GM10248 (cell line): Measurements from ENCODE around the gene TATDN2.

Source experiments
- CTCF ChIA-PET: fragments of 300-600 bp; sonication (Branson Sonifier 250); formaldehyde crosslinking; extraction: SDS; loops from one replicate; lab custom pipeline; 2021; ENCODE audit warnings: antibody characterized with exemption; lab: Yijun Ruan, JAX
- POLR2A ChIA-PET: fragments of 350-650 bp; sonication (Branson Sonifier 250); formaldehyde crosslinking; extraction: SDS; loops from one replicate; lab custom pipeline; 2020; ENCODE audit warnings: antibody characterized with exemption; lab: Yijun Ruan, JAX
- DNase-seq: peaks from one replicate; pipeline ENCODE4 v3.0.0; 2012; ENCODE audit errors: extremely low spot score
- TF ChIP-seq, protein P1 (sequence below): IDR thresholded peaks from 2 replicates; pipeline ENCODE4 v1.5.1; 2012; ENCODE audit warnings: mild to moderate bottlenecking, low read depth; ENCODE audit errors: extremely low read depth, missing control alignments, control extremely low read depth

TATDN2 gene

DNA sequence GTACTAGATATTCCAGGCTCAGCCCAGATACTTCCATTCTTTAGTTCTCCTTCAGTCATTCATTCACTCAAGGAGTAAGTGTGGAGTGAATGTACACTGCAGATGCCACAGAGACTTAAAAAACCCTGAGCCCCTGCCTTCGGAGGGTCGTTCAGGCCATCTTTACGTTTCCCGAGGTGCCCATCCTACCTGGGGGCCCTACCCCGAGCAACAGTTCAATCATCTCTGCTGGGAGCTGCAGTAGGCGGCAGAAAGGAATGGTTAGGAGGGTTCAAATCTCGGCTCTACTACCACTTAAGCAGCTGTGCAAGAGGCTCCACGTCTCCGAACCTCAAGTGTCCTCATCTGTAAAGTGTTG, 72.0 kb downstream of the TATDN2 start:
- DNase-seq, result no peak
- TF ChIP-seq, protein P1, sequence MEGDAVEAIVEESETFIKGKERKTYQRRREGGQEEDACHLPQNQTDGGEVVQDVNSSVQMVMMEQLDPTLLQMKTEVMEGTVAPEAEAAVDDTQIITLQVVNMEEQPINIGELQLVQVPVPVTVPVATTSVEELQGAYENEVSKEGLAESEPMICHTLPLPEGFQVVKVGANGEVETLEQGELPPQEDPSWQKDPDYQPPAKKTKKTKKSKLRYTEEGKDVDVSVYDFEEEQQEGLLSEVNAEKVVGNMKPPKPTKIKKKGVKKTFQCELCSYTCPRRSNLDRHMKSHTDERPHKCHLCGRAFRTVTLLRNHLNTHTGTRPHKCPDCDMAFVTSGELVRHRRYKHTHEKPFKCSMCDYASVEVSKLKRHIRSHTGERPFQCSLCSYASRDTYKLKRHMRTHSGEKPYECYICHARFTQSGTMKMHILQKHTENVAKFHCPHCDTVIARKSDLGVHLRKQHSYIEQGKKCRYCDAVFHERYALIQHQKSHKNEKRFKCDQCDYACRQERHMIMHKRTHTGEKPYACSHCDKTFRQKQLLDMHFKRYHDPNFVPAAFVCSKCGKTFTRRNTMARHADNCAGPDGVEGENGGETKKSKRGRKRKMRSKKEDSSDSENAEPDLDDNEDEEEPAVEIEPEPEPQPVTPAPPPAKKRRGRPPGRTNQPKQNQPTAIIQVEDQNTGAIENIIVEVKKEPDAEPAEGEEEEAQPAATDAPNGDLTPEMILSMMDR, result no peak
- ChIA-PET CTCF (interaction anchor here (0.8 to 4.3 kb wide), 8 partner anchors 8 to 477 kb away, joined by 3 to 42 read pairs (median 4); partner anchors contain the start of genes CRELD1 and RPUSD3), POLR2A (interaction anchor here (1.9 kb wide), 1 partner anchor 16 kb away, joined by 6 read pairs; no protein-coding TSS in a partner anchor)

DNA sequence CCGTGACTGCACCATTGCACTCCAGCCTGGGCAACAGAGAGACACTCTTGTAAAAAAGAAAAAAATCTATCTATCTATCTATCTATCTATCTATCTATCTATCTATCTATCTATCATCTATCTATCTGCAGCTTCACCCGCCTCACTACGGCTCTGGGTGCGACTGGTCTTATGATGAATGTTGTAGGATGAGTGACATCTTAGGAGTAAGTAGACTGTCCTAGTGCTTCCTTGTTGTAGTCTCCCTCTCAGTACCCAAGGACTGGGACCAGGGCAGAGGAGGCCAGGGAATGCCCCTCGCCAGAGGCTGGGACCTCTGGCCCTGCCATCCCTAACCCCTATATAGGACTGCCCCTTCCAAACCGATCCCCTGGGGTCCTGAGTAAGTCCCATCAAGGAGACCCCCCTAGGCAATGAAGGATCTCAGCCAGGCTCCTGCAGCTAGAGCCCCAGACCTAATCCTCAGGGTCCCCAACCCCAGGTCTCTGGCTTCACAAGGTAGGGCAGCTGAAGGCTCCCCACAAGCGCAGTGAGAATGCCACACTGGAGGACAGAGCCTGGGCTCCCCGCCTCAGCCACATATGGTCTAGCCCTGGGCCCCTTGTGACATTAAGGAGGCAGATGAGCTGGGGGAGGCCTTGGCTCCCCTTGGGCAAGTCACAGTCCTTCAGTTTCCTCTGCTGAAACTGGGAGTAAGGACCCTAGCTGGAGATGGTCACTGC, 73.5 kb downstream of the TATDN2 start:
- DNase-seq, result no peak
- TF ChIP-seq, protein P1, result no peak
- POLR2A ChIA-PET, result interaction anchor here (0.9 to 1.9 kb wide), 3 partner anchors 18 to 390 kb away, joined by 4 to 6 read pairs (median 4); partner anchors contain the start of gene CRELD1
- CTCF ChIA-PET, result interaction anchor here (0.8 to 4.3 kb wide), 12 partner anchors 10 to 1374 kb away, joined by 3 to 42 read pairs (median 4); partner anchors contain the start of genes CRELD1, GHRL and RPUSD3

DNA sequence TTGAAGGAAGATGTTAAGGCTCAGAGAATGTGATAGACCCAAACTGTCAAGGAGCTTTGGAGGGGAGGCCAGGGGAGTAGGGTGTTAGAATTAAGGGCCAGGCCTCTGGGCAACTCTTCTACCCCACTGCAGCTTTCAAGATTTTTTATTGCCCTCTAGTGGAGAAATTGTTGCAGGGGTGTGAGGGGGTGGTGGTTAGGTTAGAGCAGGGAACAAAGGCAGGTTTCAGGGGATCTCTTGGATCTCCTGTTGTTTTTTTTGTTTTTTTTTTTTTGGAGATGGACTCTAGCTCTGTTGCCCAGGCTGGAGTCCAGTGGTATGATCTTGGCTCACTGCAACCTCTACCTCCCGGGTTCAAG, 74.1 kb downstream of the TATDN2 start:
- POLR2A ChIA-PET, result no interaction called here
- peak; percentile 62 for DNase-seq
- CTCF ChIA-PET, result interaction anchor here (0.8 to 4.3 kb wide), 10 partner anchors 9 to 1374 kb away, joined by 3 to 42 read pairs (median 4); partner anchors contain the start of genes CRELD1 and GHRL
- TF ChIP-seq, protein P1, result peak; percentile 54

DNA sequence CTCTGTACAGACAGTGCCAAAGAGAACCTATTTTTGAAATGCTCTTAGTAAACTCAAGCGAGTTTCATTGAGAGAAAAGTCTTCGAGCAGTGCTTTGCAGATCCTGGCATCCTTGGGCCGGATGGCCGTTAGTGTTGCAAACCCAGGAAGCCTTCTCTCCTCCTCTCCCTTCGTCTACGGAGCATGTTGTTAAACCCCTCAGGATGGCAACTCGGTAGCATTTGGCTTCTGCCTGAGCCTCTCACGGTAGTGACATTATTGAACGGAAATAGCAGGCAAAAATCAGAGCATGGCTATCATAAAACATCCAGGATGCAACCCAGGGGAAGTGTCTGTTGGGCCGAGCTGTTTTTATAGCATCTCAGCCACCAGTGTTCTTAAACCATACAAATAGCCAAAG, 79.3 kb downstream of the TATDN2 start:
- DNase-seq, result no peak
- POLR2A ChIA-PET, result no interaction called here
- TF ChIP-seq, protein P1, result no peak
- CTCF ChIA-PET, result interaction anchor here (2.4 kb wide), 1 partner anchor 16 kb away, joined by 6 read pairs; no protein-coding TSS in a partner anchor

DNA sequence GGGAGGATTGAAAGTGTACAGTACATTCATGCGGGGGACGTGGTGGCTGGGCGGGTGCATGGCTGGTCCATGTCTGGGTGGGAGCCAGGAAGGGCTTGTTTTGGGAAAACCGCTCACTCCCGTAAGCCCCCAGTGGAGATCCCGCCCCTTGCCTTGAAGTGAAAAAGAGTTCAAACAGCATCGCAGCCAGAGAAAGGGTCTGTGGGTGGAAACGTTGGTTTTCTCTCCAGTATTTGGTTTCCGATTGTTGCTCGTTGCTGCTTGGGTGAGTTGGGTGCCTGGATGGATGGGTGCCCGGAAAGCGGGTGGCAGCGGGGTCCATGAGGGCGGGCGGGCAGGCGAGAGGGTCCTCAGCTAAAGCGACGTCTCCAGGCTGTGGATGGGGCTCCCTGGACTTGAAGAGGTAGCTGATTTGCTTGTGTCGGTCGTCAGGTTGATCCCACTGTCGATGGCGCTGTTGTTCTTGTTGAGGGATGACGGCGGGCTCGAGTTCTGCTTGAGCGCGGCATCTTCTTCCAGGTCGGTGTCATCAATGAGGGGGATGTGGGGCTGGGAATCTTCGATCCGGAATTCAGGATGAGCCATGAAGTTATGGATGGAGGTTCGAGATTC, 80.3 kb downstream of the TATDN2 start:
- TF ChIP-seq, protein P1, result no peak
- no peak for DNase-seq
- ChIA-PET POLR2A (no interaction called here), CTCF (interaction anchor here (2.4 kb wide), 1 partner anchor 15 kb away, joined by 6 read pairs; no protein-coding TSS in a partner anchor)

DNA sequence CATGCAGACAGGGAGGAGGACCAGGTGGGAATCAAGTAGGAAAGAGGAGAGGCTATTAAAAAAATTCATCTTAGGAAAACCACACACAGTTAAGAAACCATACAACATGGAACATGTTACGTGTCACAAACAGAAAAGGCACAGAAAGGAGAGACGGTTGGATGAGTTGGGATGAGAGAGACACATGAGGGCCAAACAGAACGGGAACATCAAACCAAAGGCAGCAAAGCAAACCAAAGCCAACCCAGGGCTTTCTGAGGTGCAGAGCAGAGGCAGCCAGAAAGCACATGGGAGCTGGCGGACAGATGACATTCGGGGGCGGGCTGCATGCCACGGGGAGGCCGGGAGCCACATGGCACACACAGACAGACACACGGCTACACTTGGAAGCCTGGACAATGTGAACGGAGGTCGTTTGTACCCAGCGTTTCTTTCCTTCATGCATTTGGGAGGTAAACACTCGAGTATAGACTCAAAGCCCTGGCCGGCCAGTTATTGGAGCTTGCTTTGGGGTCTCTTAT, 81.3 kb downstream of the TATDN2 start:
- POLR2A ChIA-PET, result no interaction called here
- DNase-seq, result no peak
- TF ChIP-seq, protein P1, result no peak
- CTCF ChIA-PET, result interaction anchor here (2.4 kb wide), 1 partner anchor 14 kb away, joined by 6 read pairs; no protein-coding TSS in a partner anchor
